Measurements from ENCODE around the gene ADARB2.

ADARB2 gene

GRCh38 chr10:1524540-1524939, 212.8 kb downstream of the ADARB2 start:
- no peak overlapping the region for H3K4me3 ChIP-seq (ENCODE audit: low read depth, low read length)
- no peaks in the 10 kb centered on the region for H3K9me3 ChIP-seq (ENCODE audit: control insufficient read depth, insufficient read depth, low read depth, low read length)
- H3K27ac ChIP-seq (ENCODE audit: extremely low read depth, low read depth, low read length), result no peak overlapping the region
- H3K4me1 ChIP-seq (ENCODE audit: control insufficient read depth, insufficient read depth, low read length), result no peaks in the 10 kb centered on the region
- ChIA-PET CTCF (no interaction called here), POLR2A (no interaction called here)
- no peaks in the 10 kb centered on the region for H3K36me3 ChIP-seq (ENCODE audit: control insufficient read depth in 2 of 2, insufficient read depth in 1 of 2, low read length in 2 of 2)
- no peak for TF ChIP-seq ZNF140 (tag by site-specific recombination; IDR thresholded peaks at IDR 0.05)
- TF ChIP-seq ZNF18 (tag by site-specific recombination; IDR thresholded peaks at IDR 0.05), result no peak
- TF ChIP-seq SALL2 (tag by site-specific recombination; IDR thresholded peaks at IDR 0.05; ENCODE audit: borderline replicate concordance), result no peak
- TF ChIP-seq, protein P1, sequence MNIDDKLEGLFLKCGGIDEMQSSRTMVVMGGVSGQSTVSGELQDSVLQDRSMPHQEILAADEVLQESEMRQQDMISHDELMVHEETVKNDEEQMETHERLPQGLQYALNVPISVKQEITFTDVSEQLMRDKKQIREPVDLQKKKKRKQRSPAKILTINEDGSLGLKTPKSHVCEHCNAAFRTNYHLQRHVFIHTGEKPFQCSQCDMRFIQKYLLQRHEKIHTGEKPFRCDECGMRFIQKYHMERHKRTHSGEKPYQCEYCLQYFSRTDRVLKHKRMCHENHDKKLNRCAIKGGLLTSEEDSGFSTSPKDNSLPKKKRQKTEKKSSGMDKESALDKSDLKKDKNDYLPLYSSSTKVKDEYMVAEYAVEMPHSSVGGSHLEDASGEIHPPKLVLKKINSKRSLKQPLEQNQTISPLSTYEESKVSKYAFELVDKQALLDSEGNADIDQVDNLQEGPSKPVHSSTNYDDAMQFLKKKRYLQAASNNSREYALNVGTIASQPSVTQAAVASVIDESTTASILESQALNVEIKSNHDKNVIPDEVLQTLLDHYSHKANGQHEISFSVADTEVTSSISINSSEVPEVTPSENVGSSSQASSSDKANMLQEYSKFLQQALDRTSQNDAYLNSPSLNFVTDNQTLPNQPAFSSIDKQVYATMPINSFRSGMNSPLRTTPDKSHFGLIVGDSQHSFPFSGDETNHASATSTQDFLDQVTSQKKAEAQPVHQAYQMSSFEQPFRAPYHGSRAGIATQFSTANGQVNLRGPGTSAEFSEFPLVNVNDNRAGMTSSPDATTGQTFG (tag by site-specific recombination; IDR thresholded peaks at IDR 0.05; ENCODE audit: borderline replicate concordance), result no peak
- no peak for TF ChIP-seq EGR2 (tag by site-specific recombination; IDR thresholded peaks at IDR 0.05; ENCODE audit: low read depth)
- no peak for TF ChIP-seq ZSCAN4 (tag by site-specific recombination; IDR thresholded peaks at IDR 0.05)
- no peak for TF ChIP-seq ZNF596 (tag by site-specific recombination; IDR thresholded peaks at IDR 0.05)
- TF ChIP-seq SCRT1 (tag by site-specific recombination; IDR thresholded peaks at IDR 0.05; ENCODE audit: borderline replicate concordance), result no peak
- no peak for TF ChIP-seq KLF1 (tag by site-specific recombination; IDR thresholded peaks at IDR 0.05)
- TF ChIP-seq ZNF366 (tag by site-specific recombination; conservative IDR thresholded peaks at IDR 0.05), result no peak
- TF ChIP-seq ZIC2 (tag by site-specific recombination; IDR thresholded peaks at IDR 0.05), result no peak
- no peak for TF ChIP-seq ZNF404 (tag by site-specific recombination; IDR thresholded peaks at IDR 0.05)
- no peak for TF ChIP-seq GFI1B (tag by site-specific recombination; IDR thresholded peaks at IDR 0.05)
- TF ChIP-seq ZNF423 (tag by site-specific recombination; IDR thresholded peaks at IDR 0.05), result no peak
- TF ChIP-seq ZNF223 (tag by site-specific recombination; IDR thresholded peaks at IDR 0.05), result no peak
- no peak for TF ChIP-seq ZNF449 (tag by site-specific recombination; IDR thresholded peaks at IDR 0.05)
- TF ChIP-seq ZNF37A (tag by site-specific recombination; IDR thresholded peaks at IDR 0.05), result no peak
- no peak for TF ChIP-seq ZNF266 (tag by site-specific recombination; IDR thresholded peaks at IDR 0.05; ENCODE audit: low read depth)

DNA sequence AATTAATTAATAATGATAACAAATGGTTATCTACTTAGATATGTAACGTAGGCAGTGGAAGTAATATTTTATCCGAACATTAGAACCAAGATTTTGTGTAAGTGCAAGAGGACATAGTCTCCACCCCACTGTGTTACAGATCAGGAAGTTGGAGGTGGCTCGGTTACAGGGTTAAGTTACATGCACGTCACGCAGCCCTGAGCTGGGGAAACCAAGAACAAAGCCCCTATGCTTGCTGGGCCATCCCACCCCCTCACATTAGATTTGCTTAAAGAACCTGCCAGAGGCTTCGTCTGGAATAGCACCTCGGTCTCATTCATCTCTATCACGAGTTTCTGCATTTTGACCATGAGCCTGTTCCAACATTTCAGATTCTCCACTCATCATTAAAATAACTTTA, 214.1 kb downstream of the ADARB2 start:
- H3K9me3 ChIP-seq (ENCODE audit: control insufficient read depth, insufficient read depth, low read depth, low read length), result no peaks in the 10 kb centered on the region
- ChIA-PET CTCF (no interaction called here), POLR2A (no interaction called here)
- H3K27ac ChIP-seq (ENCODE audit: extremely low read depth, low read depth, low read length), result no peak overlapping the region
- H3K4me3 ChIP-seq (ENCODE audit: low read depth, low read length), result no peak overlapping the region
- H3K4me1 ChIP-seq (ENCODE audit: control insufficient read depth, insufficient read depth, low read length), result no peaks in the 10 kb centered on the region
- no peaks in the 10 kb centered on the region for H3K36me3 ChIP-seq (ENCODE audit: control insufficient read depth in 2 of 2, insufficient read depth in 1 of 2, low read length in 2 of 2)
- TF ChIP-seq ZNF266 (tag by site-specific recombination; IDR thresholded peaks at IDR 0.05; ENCODE audit: low read depth) (no peak), ZNF558 (tag by site-specific recombination; IDR thresholded peaks at IDR 0.05) (no peak), ZNF426 (tag by site-specific recombination; IDR thresholded peaks at IDR 0.05) (no peak), INSM2 (tag by site-specific recombination; IDR thresholded peaks at IDR 0.05) (no peak), ZEB2 (tag by site-specific recombination; IDR thresholded peaks at IDR 0.05) (no peak), ATF2 (tag by site-specific recombination; IDR thresholded peaks at IDR 0.05; ENCODE audit: low read depth) (no peak)
- TF ChIP-seq, protein P2, sequence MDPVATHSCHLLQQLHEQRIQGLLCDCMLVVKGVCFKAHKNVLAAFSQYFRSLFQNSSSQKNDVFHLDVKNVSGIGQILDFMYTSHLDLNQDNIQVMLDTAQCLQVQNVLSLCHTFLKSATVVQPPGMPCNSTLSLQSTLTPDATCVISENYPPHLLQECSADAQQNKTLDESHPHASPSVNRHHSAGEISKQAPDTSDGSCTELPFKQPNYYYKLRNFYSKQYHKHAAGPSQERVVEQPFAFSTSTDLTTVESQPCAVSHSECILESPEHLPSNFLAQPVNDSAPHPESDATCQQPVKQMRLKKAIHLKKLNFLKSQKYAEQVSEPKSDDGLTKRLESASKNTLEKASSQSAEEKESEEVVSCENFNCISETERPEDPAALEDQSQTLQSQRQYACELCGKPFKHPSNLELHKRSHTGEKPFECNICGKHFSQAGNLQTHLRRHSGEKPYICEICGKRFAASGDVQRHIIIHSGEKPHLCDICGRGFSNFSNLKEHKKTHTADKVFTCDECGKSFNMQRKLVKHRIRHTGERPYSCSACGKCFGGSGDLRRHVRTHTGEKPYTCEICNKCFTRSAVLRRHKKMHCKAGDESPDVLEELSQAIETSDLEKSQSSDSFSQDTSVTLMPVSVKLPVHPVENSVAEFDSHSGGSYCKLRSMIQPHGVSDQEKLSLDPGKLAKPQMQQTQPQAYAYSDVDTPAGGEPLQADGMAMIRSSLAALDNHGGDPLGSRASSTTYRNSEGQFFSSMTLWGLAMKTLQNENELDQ (tag by site-specific recombination; IDR thresholded peaks at IDR 0.05; ENCODE audit: low read depth), result no peak
